T-helper 1 cell treated with Interleukin-12 subunit alpha and Interleukin-12 subunit beta and Interleukin-4 antibody, amounts not matched to agents 30 μg/mL and 1 μg/mL, for 36 hours (primary cell): ENCODE measurements around the gene SST.
"Not testable (repeated sequence)": the region's sequence is repeated elsewhere in the genome, so short reads cannot be mapped to it uniquely, and the experiment has no call there.

Experiments
- H3K27ac Mint-ChIP-seq: one replicate; pipeline ENCODE4 v1.8.0; 2021; ENCODE audit warnings: mild to moderate bottlenecking, mixed read lengths
- H3K27me3 Mint-ChIP-seq: one replicate; pipeline ENCODE4 v1.8.0; 2021; ENCODE audit warnings: low read depth, mixed read lengths
- H3K36me3 Mint-ChIP-seq: one replicate; pipeline ENCODE4 v1.8.0; 2021; ENCODE audit warnings: low read depth, mixed read lengths
- H3K4me1 Mint-ChIP-seq: one replicate; pipeline ENCODE4 v1.8.0; 2021; ENCODE audit warnings: low read depth, mixed read lengths
- H3K4me3 Mint-ChIP-seq: one replicate; pipeline ENCODE4 v1.8.0; 2021; ENCODE audit warnings: mild to moderate bottlenecking, moderate library complexity, mixed read lengths
- H3K9me3 Mint-ChIP-seq: one replicate; pipeline ENCODE4 v1.8.0; 2021; ENCODE audit warnings: mixed read lengths

The SST gene

GRCh38 chr3:187695449-187695848 lies 25.3 kb upstream of the SST start:
- no peaks in the 10 kb centered on the region for H3K36me3 Mint-ChIP-seq
- H3K4me3 Mint-ChIP-seq: no peak overlapping the region
- no peaks in the 10 kb centered on the region for H3K4me1 Mint-ChIP-seq
- H3K27ac Mint-ChIP-seq: no peak overlapping the region
- no peaks in the 10 kb centered on the region for H3K9me3 Mint-ChIP-seq
- peaks cover 30% of the 10 kb centered on the region for H3K27me3 Mint-ChIP-seq

DNA sequence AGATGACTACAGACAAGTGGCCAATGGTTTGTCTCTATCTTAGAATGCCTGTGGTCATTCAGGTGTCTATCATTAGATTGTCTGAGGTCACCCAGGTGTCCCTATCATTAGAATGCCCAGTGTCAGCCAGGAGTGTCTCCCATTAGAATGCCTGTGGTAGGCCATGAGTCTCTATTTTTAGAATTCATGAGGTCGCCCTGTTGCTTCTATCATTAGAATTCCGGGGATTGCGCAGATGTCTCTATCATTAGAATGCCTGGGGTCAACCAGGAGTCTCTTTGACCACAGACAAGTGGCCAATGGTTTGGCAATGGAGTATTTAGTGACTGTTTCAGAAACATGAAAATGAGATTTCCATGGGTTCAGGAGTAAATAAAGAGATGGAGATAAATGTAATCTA lies 24.6 kb upstream of the SST start:
- H3K36me3 Mint-ChIP-seq: no peaks in the 10 kb centered on the region
- peaks cover 30% of the 10 kb centered on the region for H3K27me3 Mint-ChIP-seq
- no peak overlapping the region for H3K27ac Mint-ChIP-seq
- H3K4me1 Mint-ChIP-seq: no peaks in the 10 kb centered on the region
- H3K4me3 Mint-ChIP-seq: no peak overlapping the region
- H3K9me3 Mint-ChIP-seq: no peaks in the 10 kb centered on the region

DNA sequence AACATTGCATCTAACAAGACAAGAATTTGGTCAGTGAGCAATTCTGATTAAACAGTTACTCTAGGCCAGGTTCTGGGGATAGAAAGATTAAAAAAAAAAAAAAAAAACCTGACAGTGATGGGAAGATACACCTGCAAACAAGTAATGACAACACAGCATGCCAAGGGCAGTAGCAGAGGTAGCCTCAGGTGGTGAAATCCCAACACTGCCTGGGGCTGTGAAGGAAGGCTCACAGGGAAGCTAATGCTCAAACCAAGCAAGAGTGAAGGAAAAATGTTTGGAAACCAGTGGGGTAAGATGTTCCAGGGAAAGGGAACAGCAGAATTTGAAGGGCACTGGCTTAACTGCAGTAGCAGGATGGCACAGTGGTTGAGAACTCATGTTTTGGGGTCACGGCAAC lies 23.2 kb upstream of the SST start:
- Mint-ChIP-seq H3K36me3 (no peaks in the 10 kb centered on the region), H3K27ac (no peak overlapping the region), H3K27me3 (peaks cover 35% of the 10 kb centered on the region), H3K4me1 (no peaks in the 10 kb centered on the region), H3K9me3 (no peaks in the 10 kb centered on the region), H3K4me3 (no peak overlapping the region)

- H3K36me3 Mint-ChIP-seq: no peaks in the 10 kb centered on the region
- peaks cover 10% of the 10 kb centered on the region for H3K9me3 Mint-ChIP-seq
- H3K27ac Mint-ChIP-seq: no peak overlapping the region
- H3K27me3 Mint-ChIP-seq: peaks cover 45% of the 10 kb centered on the region
- H3K4me3 Mint-ChIP-seq: no peak overlapping the region
- H3K4me1 Mint-ChIP-seq: peaks cover 1% of the 10 kb centered on the region
Observed at GRCh38 chr3:187689984-187690383, 19.8 kb upstream of the SST start.

DNA sequence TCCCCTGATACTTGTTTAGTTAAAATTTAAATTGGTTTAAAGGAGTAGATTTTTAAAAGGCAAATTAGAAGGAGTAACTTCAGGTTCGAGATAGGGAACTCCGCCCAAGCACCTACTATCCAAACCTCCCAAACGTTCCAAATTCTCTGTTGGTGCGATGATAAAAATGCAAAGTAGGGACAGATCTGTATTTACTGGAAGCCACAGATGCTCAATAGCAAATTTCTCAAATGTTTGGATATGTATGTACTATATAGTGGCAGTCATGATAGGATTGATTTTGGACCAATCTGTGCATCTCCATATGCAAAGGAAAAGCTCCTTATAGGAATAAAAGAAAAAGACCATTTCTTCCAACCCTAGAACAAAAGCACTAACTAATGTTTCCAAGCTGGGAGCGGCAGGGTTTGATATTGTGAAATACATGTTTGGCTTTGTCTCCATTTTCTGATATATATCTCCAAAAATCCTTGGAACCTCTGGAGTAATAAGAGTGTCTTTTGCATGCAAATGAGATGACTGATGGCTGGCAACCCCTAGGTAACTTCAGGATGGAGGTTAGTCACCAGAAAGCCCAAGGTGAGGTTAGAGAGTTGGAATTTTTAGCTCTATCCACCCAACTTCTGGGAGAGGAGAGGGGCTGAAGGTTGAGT lies 16.6 kb upstream of the SST start:
- H3K9me3 Mint-ChIP-seq: peaks cover 10% of the 10 kb centered on the region
- no peaks in the 10 kb centered on the region for H3K36me3 Mint-ChIP-seq
- no peak overlapping the region for H3K4me3 Mint-ChIP-seq
- peaks cover 38% of the 10 kb centered on the region for H3K27me3 Mint-ChIP-seq
- peaks cover 3% of the 10 kb centered on the region for H3K4me1 Mint-ChIP-seq
- H3K27ac Mint-ChIP-seq: no peak overlapping the region

- Mint-ChIP-seq H3K4me1 (peaks cover 3% of the 10 kb centered on the region), H3K27ac (no peak overlapping the region), H3K9me3 (peaks cover 10% of the 10 kb centered on the region), H3K36me3 (no peaks in the 10 kb centered on the region), H3K4me3 (no peak overlapping the region), H3K27me3 (peaks cover 30% of the 10 kb centered on the region)
Observed at GRCh38 chr3:187685948-187686347, 15.8 kb upstream of the SST start.

DNA sequence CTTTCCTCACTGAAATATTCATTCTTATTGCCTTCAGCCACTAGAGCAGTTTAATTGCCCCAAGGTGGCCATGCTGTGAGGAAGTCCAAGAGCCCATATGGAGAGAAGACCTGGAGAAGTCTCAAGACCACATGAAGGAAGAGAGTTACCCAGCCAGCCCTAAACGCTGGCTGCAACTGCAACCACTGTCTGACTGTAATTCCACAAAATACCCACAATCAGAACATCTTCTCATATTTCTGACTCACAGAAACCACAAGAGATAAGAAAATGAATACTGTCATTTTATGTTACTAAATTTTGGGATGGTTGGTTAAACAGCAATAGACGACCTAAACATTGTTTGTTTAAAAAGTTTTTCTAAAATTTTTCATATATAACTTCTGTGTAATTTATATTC lies 14.7 kb upstream of the SST start:
- Mint-ChIP-seq H3K36me3 (no peaks in the 10 kb centered on the region), H3K4me1 (peaks cover 3% of the 10 kb centered on the region), H3K4me3 (no peak overlapping the region), H3K27me3 (peaks cover 33% of the 10 kb centered on the region), H3K9me3 (peaks cover 10% of the 10 kb centered on the region), H3K27ac (no peak overlapping the region)

DNA sequence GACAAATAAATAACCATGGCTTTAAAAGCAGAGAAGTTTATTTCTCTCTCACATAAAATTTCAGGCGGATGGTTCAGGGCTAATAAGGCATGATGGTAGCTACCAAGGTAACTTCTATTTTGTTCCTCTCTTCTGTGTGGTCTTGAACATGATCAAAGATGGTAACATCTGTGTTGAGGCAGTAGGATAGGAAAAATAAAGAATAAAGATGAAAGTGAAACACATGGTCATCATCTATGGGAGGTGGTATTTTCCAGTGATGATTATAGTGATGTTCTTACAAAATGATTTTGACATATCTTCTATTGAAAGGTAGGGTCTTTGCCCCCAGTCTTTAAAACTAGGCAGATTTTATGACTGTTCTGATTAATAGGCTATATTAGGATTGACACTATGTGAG lies 14.2 kb upstream of the SST start:
- Mint-ChIP-seq H3K27me3 (peaks cover 36% of the 10 kb centered on the region), H3K36me3 (no peaks in the 10 kb centered on the region), H3K9me3 (peaks cover 10% of the 10 kb centered on the region), H3K4me1 (peaks cover 3% of the 10 kb centered on the region), H3K4me3 (no peak overlapping the region), H3K27ac (no peak overlapping the region)

GRCh38 chr3:187681756-187682155 lies 11.6 kb upstream of the SST start:
- H3K27ac Mint-ChIP-seq, H3K9me3 Mint-ChIP-seq, H3K4me1 Mint-ChIP-seq, H3K4me3 Mint-ChIP-seq, H3K36me3 Mint-ChIP-seq: not testable (repeated sequence)
- H3K27me3 Mint-ChIP-seq: peaks cover 45% of the 10 kb centered on the region

DNA sequence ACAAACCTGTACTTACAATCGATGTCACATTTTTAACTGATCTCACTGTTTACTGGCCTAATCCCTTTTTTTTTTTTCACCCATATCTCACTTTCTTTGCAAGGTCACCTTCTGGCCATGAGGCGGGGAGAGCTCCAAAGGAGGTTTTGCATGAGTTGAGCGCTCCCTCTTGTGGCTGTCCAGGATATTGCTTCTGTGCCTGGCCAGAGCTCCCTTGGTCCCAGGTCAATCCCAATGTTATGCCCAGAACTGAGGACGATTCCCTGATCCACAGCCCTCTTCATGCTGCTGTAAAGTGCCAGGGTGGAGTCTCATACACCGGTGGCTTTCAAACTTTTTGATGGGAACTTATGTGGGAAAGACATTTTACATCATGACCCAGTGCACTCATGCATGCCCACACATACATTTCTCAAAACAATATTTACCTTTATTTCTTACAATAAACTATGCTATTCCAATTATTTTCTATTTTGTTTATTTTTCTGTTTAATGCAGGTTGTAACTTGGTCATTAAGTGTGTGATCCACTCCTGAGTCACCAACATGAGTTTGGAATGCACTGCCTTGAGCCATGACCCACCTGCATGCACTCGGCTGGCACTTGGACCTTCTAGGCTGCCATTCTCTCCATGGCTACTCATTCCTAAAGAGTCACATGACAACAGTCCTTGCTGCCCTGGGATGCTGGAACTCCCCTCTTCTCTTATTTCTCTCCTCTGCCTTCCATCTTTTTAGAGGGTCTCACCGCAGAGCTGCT lies 9.6 kb upstream of the SST start:
- Mint-ChIP-seq H3K4me3 (no peak overlapping the region), H3K36me3 (no peaks in the 10 kb centered on the region), H3K27me3 (peaks cover 37% of the 10 kb centered on the region), H3K27ac (no peak overlapping the region), H3K9me3 (no peaks in the 10 kb centered on the region), H3K4me1 (peaks cover 1% of the 10 kb centered on the region)

- Mint-ChIP-seq H3K9me3 (no peaks in the 10 kb centered on the region), H3K27me3 (peaks cover 47% of the 10 kb centered on the region), H3K27ac (no peak overlapping the region), H3K36me3 (no peaks in the 10 kb centered on the region), H3K4me3 (no peak overlapping the region), H3K4me1 (no peaks in the 10 kb centered on the region)
Observed at GRCh38 chr3:187678726-187679268, 8.6 kb upstream of the SST start.

- Mint-ChIP-seq H3K36me3 (no peaks in the 10 kb centered on the region), H3K9me3 (no peaks in the 10 kb centered on the region), H3K4me1 (no peaks in the 10 kb centered on the region), H3K27me3 (peaks cover 42% of the 10 kb centered on the region), H3K27ac (no peak overlapping the region), H3K4me3 (no peak overlapping the region)
Observed at GRCh38 chr3:187677604-187678003, 7.4 kb upstream of the SST start.

GRCh38 chr3:187673012-187673411 lies 2.8 kb upstream of the SST start:
- no peaks in the 10 kb centered on the region for H3K4me1 Mint-ChIP-seq
- H3K27me3 Mint-ChIP-seq: peaks cover 64% of the 10 kb centered on the region
- H3K36me3 Mint-ChIP-seq: no peaks in the 10 kb centered on the region
- no peak overlapping the region for H3K27ac Mint-ChIP-seq
- H3K4me3 Mint-ChIP-seq: no peak overlapping the region
- H3K9me3 Mint-ChIP-seq: no peaks in the 10 kb centered on the region

- Mint-ChIP-seq H3K9me3 (no peaks in the 10 kb centered on the region), H3K36me3 (no peaks in the 10 kb centered on the region), H3K27me3 (peaks cover 55% of the 10 kb centered on the region), H3K4me3 (no peak overlapping the region), H3K27ac (no peak overlapping the region), H3K4me1 (no peaks in the 10 kb centered on the region)
Observed at GRCh38 chr3:187667526-187667925, 2.7 kb downstream of the SST start.

DNA sequence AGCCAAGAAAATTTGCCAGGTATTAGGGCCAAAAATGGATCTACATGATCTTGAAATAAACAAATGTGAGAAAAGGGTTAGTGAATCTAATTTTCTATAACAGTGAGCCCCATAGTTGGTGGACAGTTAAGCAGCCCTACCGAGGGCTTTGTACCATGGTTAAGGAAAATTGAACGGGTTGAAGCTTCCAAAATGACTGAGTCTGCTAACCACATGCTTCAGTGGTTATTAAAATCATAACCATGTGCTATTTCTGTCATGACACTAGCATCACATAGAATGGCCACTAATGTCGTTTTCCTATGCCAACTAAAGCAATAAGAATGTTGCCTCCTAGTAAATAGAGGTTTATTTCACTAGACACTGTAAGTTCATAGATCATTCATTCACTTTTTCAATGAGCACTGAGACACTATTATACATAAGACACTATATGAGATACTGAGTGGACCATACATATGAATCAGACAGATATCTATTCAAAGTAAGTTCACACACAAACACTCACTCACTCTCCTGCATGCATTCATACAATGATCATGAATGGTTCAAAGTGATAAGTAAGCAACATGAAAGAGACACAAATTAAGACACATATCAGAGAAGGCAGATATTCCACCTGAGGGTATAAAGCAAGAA lies 4.3 kb downstream of the SST start:
- H3K36me3 Mint-ChIP-seq: no peaks in the 10 kb centered on the region
- no peaks in the 10 kb centered on the region for H3K4me1 Mint-ChIP-seq
- H3K27ac Mint-ChIP-seq: no peak overlapping the region
- H3K9me3 Mint-ChIP-seq: no peaks in the 10 kb centered on the region
- H3K27me3 Mint-ChIP-seq: peaks cover 44% of the 10 kb centered on the region
- no peak overlapping the region for H3K4me3 Mint-ChIP-seq
